Fibroblast of villous mesenchyme (primary cell): ENCODE data around the gene SS18L1. TPM values are rescaled to one million over a fixed set of nuclear protein-coding genes. Genes with fewer than 3 reads are reported as not detected.
A peak's percentile ranks its signal among the peaks of the same experiment; 100 is the strongest.

ENCODE experiments used
- DNase-seq: peaks from one replicate; pipeline ENCODE4 v3.0.0-alpha.2; 2010; ENCODE audit warnings: low read depth
- H3K4me3 ChIP-seq: 2 replicates; pipeline ENCODE4 v1.5.1; 2011; ENCODE audit warnings: low read depth, mild to moderate bottlenecking, low read length
- CTCF ChIP-seq: IDR thresholded peaks from 2 replicates; pipeline ENCODE4 v1.5.1; 2012; ENCODE audit warnings: low read depth, mild to moderate bottlenecking, low read length; ENCODE audit not compliant: insufficient read depth
- total RNA-seq: library from RNA; depleted of rRNA; stranded (reverse); fragments of >200 nt; gene quantifications from 2 replicates; pipeline ENCODE4 v1.2.3, GENCODE V29; 2012

SS18L1 gene
- total RNA-seq, 1 donor = 14.2 TPM

GRCh38 chr20:62177307-62177706, 33.7 kb downstream of the SS18L1 start:
- DNase-seq = no peak
- TF ChIP-seq CTCF = no peak
- H3K4me3 ChIP-seq = no peak overlapping the region

- DNase-seq = no peak
- H3K4me3 ChIP-seq = no peak overlapping the region
- no peak for TF ChIP-seq CTCF
These were observed 35.0 kb downstream of the SS18L1 start for GRCh38 chr20:62178316-62179161.

- H3K4me3 ChIP-seq = no peak overlapping the region
- no peak for TF ChIP-seq CTCF
- no peak for DNase-seq
These were observed 35.6 kb downstream of the SS18L1 start for GRCh38 chr20:62179162-62179504.

GRCh38 chr20:62181808-62182207, 38.2 kb downstream of the SS18L1 start:
- no peak for DNase-seq
- TF ChIP-seq CTCF = no peak
- H3K4me3 ChIP-seq = peak overlapping the region; percentile 76

- peak within 1 kb of the TSS; percentile 76 for H3K4me3 ChIP-seq
- no peak for TF ChIP-seq CTCF
- DNase-seq = peak; percentile 96
These were observed 39.2 kb downstream of the SS18L1 start, which contains the start of gene MTG2 for GRCh38 chr20:62182469-62183425. Gene MTG2, plus strand, starts transcription at chr20:62183028. Its CDS starts 10,393 bp downstream, at chr20:62193421.

- H3K4me3 ChIP-seq = peak overlapping the region; percentile 76
- no peak for DNase-seq
- no peak for TF ChIP-seq CTCF
These were observed 40.0 kb downstream of the SS18L1 start for GRCh38 chr20:62183426-62184142.
